GM12864 (cell line): ENCODE results near the gene FAM117B.

Source experiments
- DNase-seq: peaks from one replicate; pipeline ENCODE4 v3.0.0-alpha.2; 2011; ENCODE audit warnings: low read depth
- H3K4me3 ChIP-seq: 2 replicates; pipeline ENCODE4 v1.5.1; 2011; ENCODE audit warnings: mild to moderate bottlenecking, low read depth, low read length, control low read depth
- CTCF ChIP-seq: IDR thresholded peaks from 2 replicates; pipeline ENCODE4 v1.5.1; 2011; ENCODE audit warnings: low read depth, mild to moderate bottlenecking, moderate library complexity, low read length, control low read depth, inconsistent platforms; ENCODE audit errors: missing control alignments

FAM117B gene

GRCh38 chr2:202716114-202716718 is 81.4 kb downstream of the FAM117B start:
- no peak overlapping the region for H3K4me3 ChIP-seq
- DNase-seq: no peak
- no peak for TF ChIP-seq CTCF

- no peak for DNase-seq
- H3K4me3 ChIP-seq: no peak overlapping the region
- TF ChIP-seq CTCF: no peak
Measured at GRCh38 chr2:202716953-202717597, 82.3 kb downstream of the FAM117B start.

GRCh38 chr2:202717598-202718310 is 83.0 kb downstream of the FAM117B start:
- no peak for TF ChIP-seq CTCF
- no peak overlapping the region for H3K4me3 ChIP-seq
- no peak for DNase-seq

- no peak for TF ChIP-seq CTCF
- DNase-seq: no peak
- H3K4me3 ChIP-seq: no peak overlapping the region
Measured at GRCh38 chr2:202718614-202719013, 83.8 kb downstream of the FAM117B start.

- H3K4me3 ChIP-seq: no peak overlapping the region
- TF ChIP-seq CTCF: no peak
- no peak for DNase-seq
Measured at GRCh38 chr2:202720226-202720625, 85.5 kb downstream of the FAM117B start.

GRCh38 chr2:202721621-202722020 is 86.9 kb downstream of the FAM117B start:
- H3K4me3 ChIP-seq: no peak overlapping the region
- no peak for DNase-seq
- no peak for TF ChIP-seq CTCF
